K562 (cell line): ENCODE measurements around the gene PLIN5. TPM values are rescaled to one million over a fixed set of nuclear protein-coding genes. Genes with fewer than 3 reads are reported as not detected.

ENCODE experiments used
- CEBPB ChIP-seq: fragments of 450-650 bp; IDR thresholded peaks from 2 replicates; pipeline ENCODE4 v1.6.1; 2016; ENCODE audit warnings: missing genetic modification characterization, missing compliant biosample characterization
- GATAD2B ChIP-seq: fragments of 450-650 bp; IDR thresholded peaks from 2 replicates; pipeline ENCODE4 v1.6.1; 2017; ENCODE audit warnings: mild to moderate bottlenecking, borderline replicate concordance
- HDAC8 ChIP-seq: fragments of 450-650 bp; IDR thresholded peaks from 2 replicates; pipeline ENCODE4 v1.6.1; 2016; ENCODE audit warnings: mild to moderate bottlenecking, missing genetic modification characterization, moderate library complexity, missing compliant biosample characterization
- HMG20B ChIP-seq: fragments of 250-450 bp; sonication (Bioruptor Pico); IDR thresholded peaks from 2 replicates; pipeline ENCODE4 v1.5.0; 2021; ENCODE audit warnings: mild to moderate bottlenecking
- IFI16 ChIP-seq: fragments of 250-450 bp; sonication (Bioruptor Pico); IDR thresholded peaks from 2 replicates; pipeline ENCODE4 v2.1.2; 2022; ENCODE audit warnings: mild to moderate bottlenecking, inconsistent platforms
- MYNN ChIP-seq, 2 experiments: sonication (generic); formaldehyde crosslinking in 1 of 2; IDR thresholded peaks; 2 replicates each; pipeline versions ENCODE4 v1.5.0 to v1.6.1; 2016 to 2020; ENCODE audit warnings: antibody characterized with exemption in 1 of 2, missing genetic modification reagents in 1 of 2
- NFRKB ChIP-seq: fragments of 450-650 bp; IDR thresholded peaks from 2 replicates; pipeline ENCODE4 v1.6.1; 2016; ENCODE audit warnings: low read depth
- PRPF4 ChIP-seq: fragments of 200-400 bp; formaldehyde crosslinking; IDR thresholded peaks from one replicate; pipeline ENCODE4 v1.6.1; 2017; ENCODE audit warnings: low read length, low read depth, mild to moderate bottlenecking; ENCODE audit not compliant: insufficient read depth, poor library complexity, severe bottlenecking
- SIN3A ChIP-seq, 2 experiments: fragments of 150-350 bp in 1 of 2; IDR thresholded peaks; 2 replicates each; pipeline ENCODE4 v1.6.1; 2011 to 2016; ENCODE audit warnings: borderline replicate concordance in 2 of 2, low read depth in 2 of 2, low read length in 2 of 2, mild to moderate bottlenecking in 2 of 2, moderate library complexity in 2 of 2; ENCODE audit not compliant: control insufficient read depth in 1 of 2
- SNIP1 ChIP-seq: fragments of 450-650 bp; IDR thresholded peaks from 2 replicates; pipeline ENCODE4 v1.7.1; 2017; ENCODE audit warnings: low read depth, mild to moderate bottlenecking
- SRSF3 ChIP-seq: fragments of 200-400 bp; formaldehyde crosslinking; IDR thresholded peaks from 2 replicates; pipeline ENCODE4 v1.6.1; 2016; ENCODE audit warnings: mild to moderate bottlenecking, low read length, moderate library complexity; ENCODE audit not compliant: insufficient read depth
- STAT6 ChIP-seq: sonication (generic); formaldehyde crosslinking; IDR thresholded peaks from 2 replicates; pipeline ENCODE4 v1.8.1; 2023; ENCODE audit warnings: mild to moderate bottlenecking, missing genetic modification reagents
- TCF15 ChIP-seq: fragments of 250-450 bp; sonication (Bioruptor Pico); IDR thresholded peaks from 2 replicates; pipeline ENCODE4 v1.8.0; 2022; ENCODE audit warnings: moderate library complexity, mild to moderate bottlenecking, inconsistent platforms
- TCF7 ChIP-seq: sonication (generic); IDR thresholded peaks from 2 replicates; pipeline ENCODE4 v1.6.1; 2016; ENCODE audit warnings: antibody characterized with exemption, borderline replicate concordance
- ZEB2 ChIP-seq: fragments of 450-650 bp; IDR thresholded peaks from 2 replicates; pipeline ENCODE4 v1.6.1; 2016
- polyA plus RNA-seq, 8 experiments: library from polyadenylated mRNA; depleted of rRNA in 4 of 8; stranded (reverse) in 5 of 8; unstranded in 3 of 8; fragments of >200 nt; fragmentation: Nextera tagmentation in 2 of 8; fragmentation: Illumina TruSeq in 1 of 8; extraction: Ambion mirVana in 2 of 8; extraction: Trizol in 1 of 8; gene quantifications; 2 replicates each; pipeline versions ENCODE4 v1.2.1 to v1.2.3, GENCODE V29; 2011 to 2014; ENCODE audit warnings: inconsistent platforms in 1 of 8, missing spikeins in 1 of 8
- total RNA-seq, 7 experiments: library from RNA; depleted of rRNA in 6 of 7; stranded (reverse); fragments of >200 nt in 6 of 7; fragmentation: Illumina TruSeq in 2 of 7; extraction: Trizol in 2 of 7; gene quantifications; 2 replicates each; pipeline versions ENCODE4 v1.2.1 to v1.2.3, GENCODE V29; 2011 to 2021; ENCODE audit warnings: low replicate concordance in 1 of 7
- TF ChIP-seq, protein P1 (sequence below): sonication (generic); formaldehyde crosslinking; IDR thresholded peaks from 2 replicates; pipeline ENCODE4 v1.9.0; 2022; ENCODE audit warnings: mild to moderate bottlenecking, missing genetic modification reagents
- TF ChIP-seq, protein P2 (sequence below): fragments of 450-650 bp; IDR thresholded peaks from 2 replicates; pipeline ENCODE4 v1.6.1; 2016; ENCODE audit warnings: missing biosample characterization, missing genetic modification characterization

The PLIN5 gene
- total and polyA plus RNA-seq, 9 of the 15 experiments (the other 6 are each of a cell fraction or from before 2014, with no cell fraction given) = 0.04 to 1.3 (median 0.50) TPM

DNA sequence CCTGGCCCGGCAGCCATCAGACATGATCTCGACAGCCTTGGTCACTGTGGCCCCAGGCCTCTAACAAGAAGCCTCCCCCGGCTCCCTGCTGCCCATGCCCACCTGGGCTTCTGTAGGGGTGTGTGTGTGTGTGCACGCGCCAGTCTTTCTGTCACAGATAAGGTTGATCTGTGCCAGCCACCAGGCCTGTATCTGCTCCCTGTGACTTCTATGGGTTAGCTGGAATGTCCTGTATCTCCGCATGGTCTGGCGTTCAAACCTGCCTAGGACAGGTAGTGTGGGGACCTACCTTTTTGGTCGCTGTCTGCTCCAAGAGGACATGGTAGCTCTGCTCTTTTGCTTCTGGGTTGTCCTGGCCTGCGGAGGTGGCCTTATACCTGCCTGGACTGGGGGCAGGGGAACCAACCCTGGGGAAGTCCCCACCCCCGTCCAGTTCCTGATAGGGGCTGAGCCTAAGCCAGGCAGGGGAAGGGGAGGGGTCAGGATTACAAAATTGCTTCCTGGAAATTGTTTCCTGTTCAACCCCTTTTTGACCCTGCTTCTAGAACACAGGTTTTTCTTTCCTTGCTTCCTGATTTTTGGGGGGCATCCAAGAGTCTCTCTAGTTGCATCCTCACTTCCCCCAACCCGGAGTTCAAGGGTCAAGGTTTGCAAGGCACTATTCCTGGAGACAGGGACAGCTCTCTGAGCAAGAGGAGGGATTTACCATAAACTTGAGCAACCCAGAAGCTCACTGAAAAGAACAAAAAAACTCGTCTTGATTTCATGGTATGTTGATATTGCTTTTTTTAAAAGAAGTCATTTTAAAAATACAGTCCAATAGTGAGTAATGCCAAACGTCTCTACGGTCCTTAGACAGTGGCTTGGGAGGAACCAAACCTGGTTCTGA lies 4.9 kb upstream of the PLIN5 start, which contains the start of gene LRG1 (continued):
- TF ChIP-seq HDAC8 (tag) (no peak), STAT6 (CRISPR knock-in tag) (peak; percentile 92; the same call in 1 of the 2 replicates), TCF7 (no peak), SNIP1 (no peak), CEBPB (tag) (peak; percentile 86), SRSF3 (no peak), MYNN (IDR thresholded peaks at IDR 0.05) (no peak), MYNN (CRISPR knock-in tag; IDR thresholded peaks at IDR 0.05) (no peak), HMG20B (CRISPR knock-in tag) (no peak), IFI16 (CRISPR knock-in tag) (no peak), NFRKB (0 out of 2 replicates have a peak, but pooled peaks have one; percentile 16), GATAD2B (no peak), PRPF4 (no peak), TCF15 (no peak), ZEB2 (peak; percentile 68; the same call in 1 of the 2 replicates), SIN3A (IDR thresholded peaks at IDR 0.05; ENCODE audit: borderline replicate concordance in 2 of 2, control insufficient read depth in 1 of 2, low read depth in 2 of 2, low read length in 2 of 2) (no peak; a peak in 1 of 4 replicates)
- TF ChIP-seq, protein P1, sequence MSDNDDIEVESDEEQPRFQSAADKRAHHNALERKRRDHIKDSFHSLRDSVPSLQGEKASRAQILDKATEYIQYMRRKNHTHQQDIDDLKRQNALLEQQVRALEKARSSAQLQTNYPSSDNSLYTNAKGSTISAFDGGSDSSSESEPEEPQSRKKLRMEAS (CRISPR knock-in tag) = no peak; the same call in 1 of the 2 replicates
- TF ChIP-seq, protein P2, sequence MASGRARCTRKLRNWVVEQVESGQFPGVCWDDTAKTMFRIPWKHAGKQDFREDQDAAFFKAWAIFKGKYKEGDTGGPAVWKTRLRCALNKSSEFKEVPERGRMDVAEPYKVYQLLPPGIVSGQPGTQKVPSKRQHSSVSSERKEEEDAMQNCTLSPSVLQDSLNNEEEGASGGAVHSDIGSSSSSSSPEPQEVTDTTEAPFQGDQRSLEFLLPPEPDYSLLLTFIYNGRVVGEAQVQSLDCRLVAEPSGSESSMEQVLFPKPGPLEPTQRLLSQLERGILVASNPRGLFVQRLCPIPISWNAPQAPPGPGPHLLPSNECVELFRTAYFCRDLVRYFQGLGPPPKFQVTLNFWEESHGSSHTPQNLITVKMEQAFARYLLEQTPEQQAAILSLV (tag) = no peak
